ENCODE results near the gene ATP10A. TPM values are rescaled to one million over a fixed set of nuclear protein-coding genes. Genes with fewer than 3 reads are reported as not detected.
"Not testable (repeated sequence)": the region's sequence is repeated elsewhere in the genome, so short reads cannot be mapped to it uniquely, and the experiment has no call there.

The ATP10A gene
- total RNA-seq, 1 donor from 2014 or later, result 1.2 TPM

GRCh38 chr15:25767356-25768151 is 95.6 kb downstream of the ATP10A start:
- ATAC-seq (no peak), DNase-seq (no peak)
- intact Hi-C loops (cut with micrococcal nuclease), result no loop called here

- intact Hi-C loops (cut with micrococcal nuclease), result no loop called here
- DNase-seq (no peak), ATAC-seq (no peak)
These were observed 96.7 kb downstream of the ATP10A start for GRCh38 chr15:25766417-25766816.

GRCh38 chr15:25764980-25765735 is 98.0 kb downstream of the ATP10A start:
- intact Hi-C loops (cut with micrococcal nuclease), result no loop called here
- DNase-seq, result no peak
- no peak for ATAC-seq

- intact Hi-C loops (cut with micrococcal nuclease), result no loop called here
- DNase-seq (no peak), ATAC-seq (no peak)
These were observed 99.2 kb downstream of the ATP10A start for GRCh38 chr15:25763954-25764353.

GRCh38 chr15:25763331-25763751 is 99.8 kb downstream of the ATP10A start:
- DNase-seq, result no peak
- ATAC-seq, result no peak
- intact Hi-C loops (cut with micrococcal nuclease), result no loop called here

GRCh38 chr15:25761971-25762662 is 101.0 kb downstream of the ATP10A start:
- no peak for ATAC-seq
- intact Hi-C loops (cut with micrococcal nuclease), result no loop called here
- no peak for DNase-seq

GRCh38 chr15:25759421-25759820 is 103.7 kb downstream of the ATP10A start:
- intact Hi-C loops (cut with micrococcal nuclease), result no loop called here
- DNase-seq, result no peak
- ATAC-seq, result no peak

- DNase-seq; intact Hi-C loops (cut with micrococcal nuclease); ATAC-seq: not testable (repeated sequence)
These were observed 104.5 kb downstream of the ATP10A start for GRCh38 chr15:25758612-25759011.

GRCh38 chr15:25743548-25744275 is 119.4 kb downstream of the ATP10A start:
- intact Hi-C loops (cut with micrococcal nuclease), result no loop called here
- DNase-seq, result no peak
- peak; percentile 71 for ATAC-seq

- peak; percentile 66 for ATAC-seq
- DNase-seq, result no peak
- intact Hi-C loops (cut with micrococcal nuclease), result no loop called here
These were observed 120.2 kb downstream of the ATP10A start for GRCh38 chr15:25742776-25743547.

GRCh38 chr15:25742041-25742730 is 120.9 kb downstream of the ATP10A start:
- no peak for ATAC-seq
- intact Hi-C loops (cut with micrococcal nuclease), result no loop called here
- no peak for DNase-seq

- no peak for DNase-seq
- no peak for ATAC-seq
- intact Hi-C loops (cut with micrococcal nuclease), result no loop called here
These were observed 121.9 kb downstream of the ATP10A start for GRCh38 chr15:25741256-25741580.

GRCh38 chr15:25740383-25741255 is 122.5 kb downstream of the ATP10A start:
- intact Hi-C loops (cut with micrococcal nuclease), result no loop called here
- DNase-seq (no peak), ATAC-seq (no peak)

- ATAC-seq (no peak), DNase-seq (no peak)
- intact Hi-C loops (cut with micrococcal nuclease), result no loop called here
These were observed 123.4 kb downstream of the ATP10A start for GRCh38 chr15:25739687-25740121.

GRCh38 chr15:25738171-25738965 is 124.8 kb downstream of the ATP10A start:
- intact Hi-C loops (cut with micrococcal nuclease), result no loop called here
- ATAC-seq (no peak), DNase-seq (no peak)

GRCh38 chr15:25737218-25737643 is 125.9 kb downstream of the ATP10A start:
- peak; percentile 90 for ATAC-seq
- intact Hi-C loops (cut with micrococcal nuclease), result no loop called here
- DNase-seq, result peak; percentile 64
